Ascending aorta (tissue), 2 donors: Measurements from ENCODE around the gene ERCC8. TPM values are rescaled to one million over a fixed set of nuclear protein-coding genes. Genes with fewer than 3 reads are reported as not detected.
"Not testable (repeated sequence)": the region's sequence is repeated elsewhere in the genome, so short reads cannot be mapped to it uniquely, and the experiment has no call there.

Experiments
- DNase-seq, 2 donors: peaks; one replicate each; pipeline ENCODE4 v3.0.0-alpha.2; 2019; ENCODE audit warnings: low spot score in 2 of 2
- H3K27ac ChIP-seq, 2 donors: fragments of 200-600 bp; sonication (generic); one replicate each; pipeline ENCODE4 v1.5.1; 2016 to 2017; ENCODE audit warnings: mild to moderate bottlenecking in 1 of 2
- H3K27me3 ChIP-seq: fragments of 200-600 bp; sonication (generic); one replicate; pipeline ENCODE4 v1.5.1; 2017
- H3K36me3 ChIP-seq, 2 donors: fragments of 200-600 bp; sonication (generic); one replicate each; pipeline ENCODE4 v1.5.1; 2016
- H3K4me1 ChIP-seq, 2 donors: fragments of 200-600 bp; sonication (generic); one replicate each; pipeline ENCODE4 v1.5.1; 2016 to 2017; ENCODE audit warnings: mild to moderate bottlenecking in 1 of 2
- H3K4me3 ChIP-seq, 2 donors: fragments of 200-600 bp; sonication (generic); one replicate each; pipeline ENCODE4 v1.5.1; 2016 to 2017; ENCODE audit warnings: mild to moderate bottlenecking in 1 of 2
- H3K9me3 ChIP-seq, 2 donors: fragments of 200-600 bp; sonication (generic); one replicate each; pipeline ENCODE4 v1.5.1; 2016
- intact Hi-C: fragments of 100-400 bp; cut with DNase I; formaldehyde crosslinking; loops from one replicate; pipeline ENCODE4 v1.15.1; 2023
- total RNA-seq: library from RNA; depleted of rRNA; stranded (reverse); fragments of >200 nt; gene quantifications from one replicate; pipeline ENCODE4 v1.1.0, GENCODE V29; 2016
- TF ChIP-seq, protein P1 (sequence below), 3 experiments: fragments of 200-600 bp in 2 of 3; fragments of 450-650 bp in 1 of 3; sonication (generic) in 2 of 3; IDR thresholded peaks; one replicate each; pipeline ENCODE4 v1.5.1; 2016 to 2019; ENCODE audit warnings: antibody characterized with exemption in 3 of 3, mild to moderate bottlenecking in 1 of 3, moderate library complexity in 1 of 3

The ERCC8 gene, protein sequence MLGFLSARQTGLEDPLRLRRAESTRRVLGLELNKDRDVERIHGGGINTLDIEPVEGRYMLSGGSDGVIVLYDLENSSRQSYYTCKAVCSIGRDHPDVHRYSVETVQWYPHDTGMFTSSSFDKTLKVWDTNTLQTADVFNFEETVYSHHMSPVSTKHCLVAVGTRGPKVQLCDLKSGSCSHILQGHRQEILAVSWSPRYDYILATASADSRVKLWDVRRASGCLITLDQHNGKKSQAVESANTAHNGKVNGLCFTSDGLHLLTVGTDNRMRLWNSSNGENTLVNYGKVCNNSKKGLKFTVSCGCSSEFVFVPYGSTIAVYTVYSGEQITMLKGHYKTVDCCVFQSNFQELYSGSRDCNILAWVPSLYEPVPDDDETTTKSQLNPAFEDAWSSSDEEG
- 2.3 TPM for total RNA-seq

DNA sequence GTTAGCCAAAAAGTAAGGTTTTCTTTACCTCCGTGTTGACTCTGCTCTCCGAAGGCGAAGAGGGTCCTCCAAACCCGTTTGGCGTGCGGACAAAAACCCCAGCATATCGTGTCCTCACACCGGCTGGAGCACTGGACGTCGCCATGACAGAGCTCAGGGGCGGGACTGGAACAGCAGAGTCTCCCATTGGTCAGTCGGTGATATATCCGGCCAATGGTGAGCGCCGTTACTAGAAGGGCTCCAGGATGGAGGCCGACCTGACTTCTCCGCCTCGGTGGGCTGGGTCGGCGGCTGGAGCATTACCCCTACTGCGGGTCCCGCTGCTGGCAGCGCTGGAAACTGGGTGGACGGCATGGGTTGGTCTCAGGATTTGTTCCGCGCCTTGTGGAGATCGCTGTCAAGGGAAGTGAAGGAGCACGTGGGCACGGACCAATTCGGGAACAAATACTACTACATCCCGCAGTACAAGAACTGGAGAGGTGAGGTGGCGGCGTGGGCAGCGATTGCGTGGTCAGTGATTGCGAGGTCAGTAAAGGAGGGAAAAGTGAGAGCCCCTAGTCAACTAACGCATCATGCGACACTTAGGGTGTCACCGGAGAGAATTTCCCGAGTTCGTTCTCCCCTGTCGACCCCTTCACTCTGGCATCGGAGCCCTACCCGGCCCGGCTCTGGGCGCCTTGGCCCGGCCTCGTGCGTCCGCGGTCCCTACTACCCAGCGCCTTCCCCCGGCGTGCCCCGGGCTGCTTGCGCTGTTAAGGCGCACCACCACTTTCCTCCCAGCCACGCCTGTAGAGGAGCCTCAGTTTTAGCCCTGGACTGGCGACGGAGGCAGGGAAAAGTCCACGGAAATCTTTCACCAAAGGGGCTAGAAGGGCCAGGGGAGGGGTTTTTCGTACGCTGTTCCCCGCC lies at the start of gene ERCC8, which contains the start of gene NDUFAF2:
TSS of gene ERCC8 (minus strand) at position 167 of the 909 bp plus-strand sequence. CDS start at position 105, 62 bp downstream.
TSS of gene NDUFAF2 (plus strand) at position 302 of the 909 bp plus-strand sequence. CDS start at position 353, 51 bp downstream.
- TF ChIP-seq, protein P1, sequence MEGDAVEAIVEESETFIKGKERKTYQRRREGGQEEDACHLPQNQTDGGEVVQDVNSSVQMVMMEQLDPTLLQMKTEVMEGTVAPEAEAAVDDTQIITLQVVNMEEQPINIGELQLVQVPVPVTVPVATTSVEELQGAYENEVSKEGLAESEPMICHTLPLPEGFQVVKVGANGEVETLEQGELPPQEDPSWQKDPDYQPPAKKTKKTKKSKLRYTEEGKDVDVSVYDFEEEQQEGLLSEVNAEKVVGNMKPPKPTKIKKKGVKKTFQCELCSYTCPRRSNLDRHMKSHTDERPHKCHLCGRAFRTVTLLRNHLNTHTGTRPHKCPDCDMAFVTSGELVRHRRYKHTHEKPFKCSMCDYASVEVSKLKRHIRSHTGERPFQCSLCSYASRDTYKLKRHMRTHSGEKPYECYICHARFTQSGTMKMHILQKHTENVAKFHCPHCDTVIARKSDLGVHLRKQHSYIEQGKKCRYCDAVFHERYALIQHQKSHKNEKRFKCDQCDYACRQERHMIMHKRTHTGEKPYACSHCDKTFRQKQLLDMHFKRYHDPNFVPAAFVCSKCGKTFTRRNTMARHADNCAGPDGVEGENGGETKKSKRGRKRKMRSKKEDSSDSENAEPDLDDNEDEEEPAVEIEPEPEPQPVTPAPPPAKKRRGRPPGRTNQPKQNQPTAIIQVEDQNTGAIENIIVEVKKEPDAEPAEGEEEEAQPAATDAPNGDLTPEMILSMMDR (IDR thresholded peaks at IDR 0.05): no peak
- peak; percentile 77 to 96 for DNase-seq
- Histone ChIP-seq H3K4me1 (peaks cover 0 to 4% of the 10 kb centered on the region in 2 donors), H3K36me3 (peaks cover 0 to 4% of the 10 kb centered on the region in 2 donors), H3K4me3 (peak within 1 kb of the TSS; percentile 80 to 90), H3K27me3 (no peaks in the 10 kb centered on the region), H3K9me3 (no peaks in the 10 kb centered on the region), H3K27ac (peak within 1 kb of the TSS; percentile 84 to 91)
- intact Hi-C loops: loop anchor here (1.0 to 10.0 kb wide), 4 partner anchors 218 to 1470 kb away; partner anchors contain the start of genes IPO11, SMIM15 and ZSWIM6

DNA sequence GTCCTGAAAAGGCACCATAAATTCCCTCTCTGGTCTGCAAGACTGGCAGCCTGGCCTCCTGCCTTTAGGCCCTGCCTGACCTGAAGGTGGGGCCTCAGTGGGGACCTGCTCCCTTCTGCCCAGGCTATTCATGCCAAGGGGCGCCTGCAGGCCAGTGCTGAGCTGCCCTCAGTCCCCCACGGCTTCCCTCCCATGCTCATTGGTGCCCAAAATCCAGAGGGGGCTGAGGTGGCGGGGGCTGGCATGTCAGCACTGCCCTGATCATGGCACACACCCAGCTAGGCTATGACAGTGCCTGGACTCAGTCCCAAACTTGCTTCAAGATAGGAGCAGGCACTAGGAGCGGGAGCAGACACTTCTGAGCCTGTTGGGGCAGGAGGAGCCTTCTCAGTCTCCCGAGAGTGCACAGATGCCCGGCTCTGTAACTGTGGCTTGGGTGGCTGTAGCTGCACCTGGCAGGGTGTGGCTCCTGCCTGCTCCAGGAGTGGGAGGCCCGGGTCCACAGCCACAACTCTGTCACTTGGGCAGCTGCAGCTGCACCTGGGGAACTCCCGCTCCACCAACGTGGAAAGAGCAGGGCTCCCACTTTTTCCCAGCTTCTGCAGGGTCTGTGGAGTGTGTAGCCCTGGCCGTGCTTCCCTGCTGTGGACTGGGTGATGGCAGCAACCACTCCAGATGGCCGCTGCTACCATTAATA lies 49.2 kb upstream of the ERCC8 start:
- Histone ChIP-seq H3K36me3 (no peaks in the 10 kb centered on the region), H3K4me3 (no peak overlapping the region), H3K9me3 (peaks cover 0 to 10% of the 10 kb centered on the region in 2 donors), H3K27me3 (no peaks in the 10 kb centered on the region), H3K4me1 (peaks cover 0 to 31% of the 10 kb centered on the region in 2 donors), H3K27ac (peak overlapping the region; percentile 37 to 65)
- no peak for DNase-seq
- intact Hi-C loops: no loop called here
- TF ChIP-seq, protein P1 (IDR thresholded peaks at IDR 0.05): no peak

DNA sequence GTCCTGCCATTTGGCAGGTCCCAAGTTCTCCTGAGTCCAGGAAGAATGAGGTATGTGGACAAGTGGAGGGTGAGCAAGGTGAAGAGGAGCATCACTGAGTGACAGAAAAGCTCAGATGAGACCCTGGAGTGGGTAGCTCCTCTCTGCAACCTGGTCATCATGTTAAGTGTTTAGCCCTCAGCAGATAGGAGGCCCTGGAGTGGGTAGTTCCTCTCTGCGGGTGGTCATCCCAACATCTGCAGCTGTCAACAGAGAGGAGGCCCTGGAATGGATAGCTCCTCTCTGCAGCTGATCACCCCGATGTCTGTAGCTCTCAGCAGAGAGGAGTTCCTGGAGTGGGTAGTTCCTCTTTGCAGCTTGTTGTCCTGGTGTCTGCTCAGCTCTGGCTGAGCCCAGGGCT lies 48.6 kb upstream of the ERCC8 start:
- Histone ChIP-seq H3K27ac (peak overlapping the region; percentile 37 to 65), H3K4me1 (peaks cover 0 to 30% of the 10 kb centered on the region in 2 donors), H3K4me3 (no peak overlapping the region), H3K9me3 (peaks cover 0 to 15% of the 10 kb centered on the region in 2 donors), H3K36me3 (no peaks in the 10 kb centered on the region), H3K27me3 (no peaks in the 10 kb centered on the region)
- no peak for DNase-seq
- TF ChIP-seq, protein P1 (IDR thresholded peaks at IDR 0.05): no peak
- intact Hi-C loops: no loop called here

DNA sequence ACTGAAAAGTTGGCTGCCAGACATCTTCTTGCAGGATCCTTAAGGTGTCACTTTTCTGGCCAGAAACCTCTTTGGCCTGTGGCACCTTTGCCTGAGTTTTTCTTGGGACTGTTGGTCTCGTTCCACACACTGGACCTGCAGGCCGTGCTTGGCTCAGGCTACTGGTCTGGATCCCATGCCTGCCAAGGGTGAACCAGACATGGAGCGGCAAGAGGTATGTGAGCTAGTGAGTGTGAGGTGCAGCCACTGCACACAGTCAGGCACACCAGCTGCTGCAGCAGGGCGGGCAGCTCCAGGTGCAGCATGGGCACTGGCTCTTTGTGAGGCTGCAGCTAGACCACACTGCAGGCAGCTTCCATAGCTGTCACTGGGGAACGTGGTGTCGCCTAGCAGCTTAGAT lies 48.0 kb upstream of the ERCC8 start:
- Histone ChIP-seq H3K9me3 (peaks cover 0 to 15% of the 10 kb centered on the region in 2 donors), H3K4me3 (no peak overlapping the region), H3K4me1 (peaks cover 0 to 25% of the 10 kb centered on the region in 2 donors), H3K36me3 (no peaks in the 10 kb centered on the region), H3K27ac (peak overlapping the region; percentile 24 to 65), H3K27me3 (no peaks in the 10 kb centered on the region)
- TF ChIP-seq, protein P1 (IDR thresholded peaks at IDR 0.05): no peak
- DNase-seq: no peak
- intact Hi-C loops: no loop called here

DNA sequence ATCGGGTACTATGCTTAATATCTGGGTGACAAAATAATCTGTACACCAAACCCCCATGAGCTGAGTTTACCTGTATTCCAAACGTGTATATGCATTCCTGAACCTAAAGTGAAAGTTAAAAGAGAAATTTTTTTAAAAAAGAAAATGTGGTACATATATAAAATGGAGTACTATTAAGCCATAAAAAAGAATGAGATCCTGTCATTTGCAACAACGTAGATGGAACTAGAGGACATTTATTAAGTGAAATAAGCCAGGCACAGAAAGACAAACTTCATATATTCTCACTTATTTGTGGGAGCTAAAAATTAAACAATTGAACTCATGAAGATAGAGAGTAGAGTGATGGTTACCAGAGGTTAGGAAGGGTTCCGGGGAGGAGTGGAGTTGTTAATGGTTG lies 44.9 kb upstream of the ERCC8 start:
- peaks cover 0 to 20% of the 10 kb centered on the region in 2 donors for H3K9me3 ChIP-seq
- intact Hi-C loops: no loop called here
- no peaks in the 10 kb centered on the region for H3K27me3 ChIP-seq
- H3K4me3 ChIP-seq: no peak overlapping the region
- DNase-seq: no peak
- TF ChIP-seq, protein P1 (IDR thresholded peaks at IDR 0.05): no peak
- H3K36me3 ChIP-seq: no peaks in the 10 kb centered on the region
- H3K27ac ChIP-seq: no peak overlapping the region
- H3K4me1 ChIP-seq: peaks cover 0 to 18% of the 10 kb centered on the region in 2 donors

DNA sequence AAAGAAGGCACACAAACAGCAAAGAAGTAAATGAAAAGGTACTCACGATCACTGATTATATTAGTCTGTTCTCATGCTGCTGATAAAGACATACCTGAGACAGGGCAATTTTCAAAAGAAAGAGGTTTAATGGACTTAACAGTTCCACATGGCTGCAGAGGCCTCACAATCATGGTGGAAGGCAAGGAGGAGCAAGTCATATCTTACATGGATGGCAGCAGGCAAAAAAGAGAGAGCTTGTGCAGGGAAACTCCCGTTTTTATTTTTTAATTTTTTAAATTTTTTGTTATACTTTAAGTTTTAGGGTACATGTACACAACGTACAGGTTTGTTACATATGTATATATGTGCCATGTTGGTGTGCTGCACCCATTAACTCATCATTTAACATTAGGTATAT lies 37.3 kb upstream of the ERCC8 start:
- H3K27me3 ChIP-seq, H3K27ac ChIP-seq, H3K9me3 ChIP-seq, DNase-seq, H3K4me3 ChIP-seq, H3K4me1 ChIP-seq, intact Hi-C loops, H3K36me3 ChIP-seq: not testable (repeated sequence)
